Adrenal gland (tissue), 12 donors: ENCODE results near the gene DAZL. TPM values are rescaled to one million over a fixed set of nuclear protein-coding genes. Genes with fewer than 3 reads are reported as not detected.

Experiments
- DNase-seq, 7 donors: peaks; one replicate each; pipeline ENCODE4 v3.0.0-alpha.2; 2019 to 2020
- H3K27ac ChIP-seq, 5 donors: fragments of 200-600 bp; sonication (generic) in 4 of 5; 1 replicate in 3 of 5; 2 replicates in 2 of 5; pipeline versions ENCODE4 v1.5.1 to v1.8.0; 2016 to 2020; ENCODE audit warnings: mild to moderate bottlenecking in 1 of 5
- H3K27me3 ChIP-seq: fragments of 200-600 bp; 2 replicates; pipeline ENCODE4 v1.8.0; 2021
- H3K36me3 ChIP-seq, 2 donors: fragments of 200-600 bp; replicated peaks in 1 of 2; 1 replicate in 1 of 2; 2 replicates in 1 of 2; pipeline versions ENCODE4 v1.5.1 to v1.8.0; 2018 to 2022
- H3K4me1 ChIP-seq, 2 donors: fragments of 200-600 bp; replicated peaks in 1 of 2; 1 replicate in 1 of 2; 2 replicates in 1 of 2; pipeline versions ENCODE4 v1.5.1 to v1.8.0; 2018 to 2021
- H3K4me3 ChIP-seq, 4 donors: fragments of 200-600 bp; sonication (generic) in 3 of 4; one replicate each; pipeline ENCODE4 v1.5.1; 2016 to 2018
- H3K9me3 ChIP-seq, 3 donors: fragments of 200-600 bp; sonication (generic) in 1 of 3; replicated peaks in 1 of 3; 1 replicate in 2 of 3; 2 replicates in 1 of 3; pipeline versions ENCODE4 v1.5.1 to v1.8.0; 2016 to 2021
- POLR2A ChIP-seq, 2 donors: fragments of 450-650 bp; IDR thresholded peaks; one replicate each; pipeline ENCODE4 v1.6.1; 2017; ENCODE audit warnings: antibody characterized with exemption in 2 of 2, mild to moderate bottlenecking in 2 of 2, moderate library complexity in 1 of 2
- WGBS, 4 donors: extraction: QIAGEN DNeasy Blood & Tissue Kit in 2 of 4; methylation state at CpG; one replicate each; pipeline versions ENCODE4 v1.1.5 to v1.1.7; 2013 to 2017; 5-methylcytosine and 5-hydroxymethylcytosine counted together
- intact Hi-C, 2 donors: fragments of 100-400 bp; cut with DNase I; formaldehyde crosslinking; loops; one replicate each; pipeline versions ENCODE4 v1.14.1 to v1.15.0; 2022 to 2023
- polyA plus RNA-seq, 3 donors: library from polyadenylated mRNA; stranded (reverse); fragments of 200-250 nt in 2 of 3; fragments of 350-450 nt in 1 of 3; fragmentation: Illumina TruSeq in 1 of 3; extraction: RNeasy Lipid Tissue Mini Kit (QIAGEN cat#74804) in 1 of 3; gene quantifications; one replicate each; pipeline ENCODE4 v1.2.3, GENCODE V29; 2013 to 2014
- total RNA-seq, 9 donors: library from RNA; depleted of rRNA in 4 of 9; stranded (reverse); fragments of >200 nt in 4 of 9; fragments of 120-200 nt in 1 of 9; fragmentation: NEBNext Ultra II Directional in 1 of 9; extraction: Animal tissue kit (Norgen Biotek cat#: 25700) in 1 of 9; gene quantifications; one replicate each; pipeline versions ENCODE4 v1.1.0 to v1.2.4, GENCODE V29; 2013 to 2023
- TF ChIP-seq, protein P1 (sequence below), 6 experiments: fragments of 450-650 bp in 4 of 6; fragments of 200-600 bp in 2 of 6; sonication (generic) in 1 of 6; IDR thresholded peaks; 1 replicate in 5 of 6; 2 replicates in 1 of 6; pipeline versions ENCODE4 v1.5.1 to v1.8.0; 2016 to 2021; ENCODE audit warnings: antibody characterized with exemption in 6 of 6, mild to moderate bottlenecking in 2 of 6, moderate library complexity in 1 of 6
- donor health status: healthy with polysubstance abuse.
- donor health status: Bipolar disorder and iron deficiency.
- donor health status: DM: yes; HTN: yes; CAD: no.
- donor health status: DM: no; HTN: no; CAD: no.
- donor health status: DM: no; HTN: no; CAD: no.
- donor health status: DM: yes; HTN: yes; CAD: no.

Gene DAZL
- total and polyA plus RNA-seq, 12 donors: 0.07 TPM; not detected in 11

DNA sequence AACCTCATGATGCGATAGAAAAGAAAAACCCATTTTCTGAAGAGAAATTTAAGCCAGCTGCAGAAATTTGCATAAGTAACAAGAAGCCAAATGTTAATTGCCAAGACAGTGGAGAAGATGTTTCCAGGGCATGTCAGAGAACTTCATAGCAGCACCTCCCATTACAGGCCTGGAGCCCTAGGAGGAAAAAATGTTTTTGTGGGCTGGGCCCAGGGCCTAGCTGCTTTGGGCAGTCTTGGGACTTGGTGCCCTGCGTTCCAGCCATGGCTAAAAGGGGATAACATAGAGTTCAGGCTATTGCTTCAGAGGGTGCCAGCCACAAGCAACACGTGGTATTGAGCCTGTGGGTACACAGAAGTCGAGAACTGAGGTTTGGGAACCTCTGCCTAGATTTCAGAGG, 10.9 kb upstream of the DAZL start:
- H3K27me3 ChIP-seq: no peaks in the 10 kb centered on the region
- 78 to 100% (median 94%) methylated on average over 4 of the region's 4 CpGs for WGBS, 4 donors
- no peak overlapping the region for H3K27ac ChIP-seq
- H3K4me3 ChIP-seq: no peak overlapping the region
- TF ChIP-seq POLR2A (IDR thresholded peaks at IDR 0.05): no peak
- TF ChIP-seq, protein P1, sequence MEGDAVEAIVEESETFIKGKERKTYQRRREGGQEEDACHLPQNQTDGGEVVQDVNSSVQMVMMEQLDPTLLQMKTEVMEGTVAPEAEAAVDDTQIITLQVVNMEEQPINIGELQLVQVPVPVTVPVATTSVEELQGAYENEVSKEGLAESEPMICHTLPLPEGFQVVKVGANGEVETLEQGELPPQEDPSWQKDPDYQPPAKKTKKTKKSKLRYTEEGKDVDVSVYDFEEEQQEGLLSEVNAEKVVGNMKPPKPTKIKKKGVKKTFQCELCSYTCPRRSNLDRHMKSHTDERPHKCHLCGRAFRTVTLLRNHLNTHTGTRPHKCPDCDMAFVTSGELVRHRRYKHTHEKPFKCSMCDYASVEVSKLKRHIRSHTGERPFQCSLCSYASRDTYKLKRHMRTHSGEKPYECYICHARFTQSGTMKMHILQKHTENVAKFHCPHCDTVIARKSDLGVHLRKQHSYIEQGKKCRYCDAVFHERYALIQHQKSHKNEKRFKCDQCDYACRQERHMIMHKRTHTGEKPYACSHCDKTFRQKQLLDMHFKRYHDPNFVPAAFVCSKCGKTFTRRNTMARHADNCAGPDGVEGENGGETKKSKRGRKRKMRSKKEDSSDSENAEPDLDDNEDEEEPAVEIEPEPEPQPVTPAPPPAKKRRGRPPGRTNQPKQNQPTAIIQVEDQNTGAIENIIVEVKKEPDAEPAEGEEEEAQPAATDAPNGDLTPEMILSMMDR (IDR thresholded peaks at IDR 0.05): no peak
- DNase-seq: no peak
- H3K9me3 ChIP-seq: no peaks in the 10 kb centered on the region
- H3K36me3 ChIP-seq: no peaks in the 10 kb centered on the region
- intact Hi-C loops: no loop called here
- no peaks in the 10 kb centered on the region for H3K4me1 ChIP-seq

DNA sequence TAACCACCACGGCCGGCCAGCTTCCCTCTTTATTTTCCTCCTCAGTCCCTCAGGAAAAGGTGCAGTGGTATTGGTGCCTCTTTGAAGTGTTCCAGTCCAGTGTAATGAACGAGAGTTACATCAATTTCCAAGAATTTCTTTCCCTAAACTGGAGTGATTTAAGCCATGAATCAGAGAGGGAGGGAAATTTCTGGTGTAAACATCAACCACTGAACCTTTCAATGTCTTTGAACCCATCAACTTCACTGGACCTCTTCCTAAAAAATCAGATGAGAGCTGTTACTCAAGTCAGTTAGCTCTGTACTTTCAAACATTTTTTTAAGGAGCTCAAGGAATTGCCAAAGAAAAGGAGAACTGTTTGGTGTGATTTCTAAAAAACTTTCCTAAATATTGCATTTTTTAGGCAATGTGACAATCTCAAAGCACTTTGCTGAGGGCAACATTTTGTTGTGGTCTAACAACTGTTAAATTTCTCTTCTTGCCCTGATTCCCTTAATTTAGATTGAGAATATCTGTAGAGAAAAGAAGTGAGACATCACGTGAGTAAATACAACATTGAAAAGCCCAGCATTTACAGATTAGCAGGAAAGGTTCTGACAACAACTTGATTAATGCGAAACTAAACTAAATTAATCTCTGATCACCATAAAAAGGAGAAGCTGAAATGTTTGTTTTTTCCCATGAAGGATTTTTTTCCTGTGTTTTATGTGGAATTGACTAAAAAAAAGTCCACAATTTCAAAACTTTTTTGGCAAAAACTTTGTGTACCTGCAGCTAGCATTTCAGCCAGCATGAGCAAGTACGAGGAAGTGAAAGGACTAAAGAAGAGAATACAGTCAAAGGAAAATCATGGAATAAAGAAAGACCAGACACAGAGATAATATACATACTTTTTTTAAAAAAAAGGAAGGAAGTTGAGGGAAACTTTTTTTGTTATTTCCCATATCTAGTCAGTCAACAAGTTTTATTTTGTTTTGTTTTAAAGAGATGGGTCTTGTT, 9.1 kb upstream of the DAZL start:
- H3K27ac ChIP-seq: no peak overlapping the region
- no peak overlapping the region for H3K4me3 ChIP-seq
- 62 to 79% (median 71%) methylated on average over 6 of the region's 6 CpGs for WGBS, 4 donors
- H3K9me3 ChIP-seq: no peaks in the 10 kb centered on the region
- intact Hi-C loops: no loop called here
- H3K36me3 ChIP-seq: no peaks in the 10 kb centered on the region
- H3K4me1 ChIP-seq: no peaks in the 10 kb centered on the region
- no peak for DNase-seq
- H3K27me3 ChIP-seq: no peaks in the 10 kb centered on the region
- TF ChIP-seq, protein P1 (IDR thresholded peaks at IDR 0.05): no peak
- no peak for TF ChIP-seq POLR2A (IDR thresholded peaks at IDR 0.05)

DNA sequence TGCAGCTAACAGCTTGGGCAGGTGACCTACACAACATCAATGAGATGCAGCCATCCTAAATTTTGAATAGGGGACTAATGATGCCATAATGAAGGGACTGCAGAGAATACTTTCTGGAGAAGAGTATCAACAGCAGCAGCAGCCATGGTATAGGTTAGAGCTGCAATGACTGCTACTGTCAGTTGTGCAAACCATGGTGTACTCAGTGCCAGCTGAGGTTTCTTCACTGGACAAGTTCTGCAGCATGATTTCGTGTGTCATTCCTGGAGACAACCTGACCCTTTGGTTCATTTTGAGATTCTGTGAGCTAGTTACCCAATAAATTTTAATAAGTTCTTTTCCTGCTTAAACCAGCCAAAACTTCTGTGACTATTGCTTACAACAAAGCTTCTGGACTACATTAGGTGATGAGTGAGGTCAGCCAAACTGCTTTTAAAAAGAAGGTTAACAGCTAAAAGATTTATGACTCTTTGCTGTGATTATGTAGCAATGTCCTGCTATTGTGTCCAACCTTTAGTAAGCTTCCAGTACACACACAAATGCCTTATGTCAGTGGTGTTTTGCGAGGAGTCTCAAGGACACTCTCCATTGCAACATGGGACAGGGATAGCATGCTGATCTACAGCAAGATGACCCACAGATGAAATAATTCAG, 4.8 kb upstream of the DAZL start:
- intact Hi-C loops: loop anchor here (10.0 kb wide), 2 partner anchors 425 to 625 kb away; no protein-coding TSS in a partner anchor
- Histone ChIP-seq H3K27me3 (no peaks in the 10 kb centered on the region), H3K9me3 (no peaks in the 10 kb centered on the region), H3K36me3 (no peaks in the 10 kb centered on the region), H3K4me1 (no peaks in the 10 kb centered on the region), H3K4me3 (no peak overlapping the region), H3K27ac (peak overlapping the region in 1 of 5 donors; percentile 65)
- 13 to 40% (median 22%) methylated on average over 2 of the region's 2 CpGs for WGBS, 4 donors
- TF ChIP-seq, protein P1 (IDR thresholded peaks at IDR 0.05): no peak
- no peak for TF ChIP-seq POLR2A (IDR thresholded peaks at IDR 0.05)
- DNase-seq: peak; percentile 44 to 85 (median 64)

DNA sequence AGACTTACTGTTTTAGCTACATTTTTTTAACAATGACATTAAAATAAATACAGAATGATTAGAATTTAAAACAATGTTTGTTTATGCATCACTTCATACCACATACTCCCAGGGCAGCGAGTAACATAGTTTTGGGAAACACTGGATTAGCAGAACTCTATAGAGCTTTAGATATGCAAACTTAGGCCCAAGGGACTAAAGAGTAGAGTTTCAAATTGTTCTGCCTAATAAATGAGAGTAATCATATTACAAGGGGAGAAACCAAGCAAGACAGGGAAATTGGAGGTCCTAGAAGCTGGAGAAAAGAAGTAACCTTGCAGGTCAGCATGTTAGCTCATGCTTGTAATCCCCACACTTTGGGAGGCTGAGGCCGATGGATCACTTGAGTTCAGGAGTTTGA, 3.6 kb upstream of the DAZL start:
- H3K36me3 ChIP-seq: no peaks in the 10 kb centered on the region
- no peaks in the 10 kb centered on the region for H3K27me3 ChIP-seq
- intact Hi-C loops: loop anchor here (10.0 kb wide), 2 partner anchors 426 to 626 kb away; no protein-coding TSS in a partner anchor
- H3K9me3 ChIP-seq: no peaks in the 10 kb centered on the region
- DNase-seq: no peak
- 89 to 97% (median 95%) methylated on average over 2 of the region's 2 CpGs for WGBS, 4 donors
- H3K4me3 ChIP-seq: no peak overlapping the region
- H3K27ac ChIP-seq: no peak overlapping the region
- TF ChIP-seq, protein P1 (IDR thresholded peaks at IDR 0.05): no peak
- TF ChIP-seq POLR2A (IDR thresholded peaks at IDR 0.05): no peak
- H3K4me1 ChIP-seq: no peaks in the 10 kb centered on the region
